HTR-8/SVneo (cell line): ENCODE results near the gene C1QTNF7.
A peak's percentile ranks its signal among the peaks of the same experiment; 100 is the strongest.

Experiments used
- DNase-seq: peaks from one replicate; pipeline ENCODE4 v3.0.0; 2011; ENCODE audit warnings: low spot score, mixed read lengths; ENCODE audit not compliant: insufficient read length
- FAIRE-seq: peaks from 2 replicates; lab custom pipeline; 2011; peaks lifted over from hg19 to GRCh38; lab: Jason Lieb, UNC

Gene C1QTNF7

DNA sequence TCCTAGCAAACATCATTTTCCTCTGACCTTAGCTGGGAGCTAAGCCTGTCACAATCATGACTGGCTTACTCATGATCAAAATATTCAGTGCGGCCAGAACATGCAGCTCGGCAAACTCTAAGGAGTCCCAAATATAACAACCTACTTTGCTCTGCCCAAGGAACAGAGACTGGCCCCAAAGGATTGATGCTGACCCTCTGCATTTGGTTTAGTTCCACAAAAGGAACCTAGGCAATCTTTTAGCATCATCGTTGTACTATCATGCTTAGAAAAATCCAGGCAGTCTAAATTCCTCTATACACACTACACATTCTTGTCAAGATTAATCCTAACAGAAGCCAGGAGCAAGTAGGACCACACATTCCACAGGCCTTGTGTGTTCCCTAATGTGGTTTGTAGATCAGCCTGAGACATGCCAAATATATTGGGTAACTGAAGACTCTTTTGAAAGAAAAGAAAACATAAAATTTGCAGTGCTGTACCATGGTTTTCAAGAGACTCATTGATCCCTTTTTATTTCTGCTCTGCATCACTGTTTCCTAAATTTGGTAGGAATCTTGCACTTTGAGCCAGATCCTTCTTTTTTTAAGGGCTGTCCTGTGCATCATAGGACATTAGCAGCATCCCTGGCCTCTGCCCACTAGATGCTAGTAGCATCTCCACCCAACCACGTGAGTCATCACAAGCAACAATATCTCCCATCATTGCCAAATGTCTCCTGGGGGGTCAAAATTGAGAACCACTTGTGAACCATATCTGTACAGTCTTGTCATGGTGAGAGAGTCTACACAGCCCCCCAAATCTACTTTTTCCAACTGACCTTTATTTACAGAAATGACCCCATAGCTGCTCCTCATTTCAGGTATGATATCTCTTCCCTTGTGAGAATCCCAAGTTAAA is 24.3 kb downstream of the C1QTNF7 start:
- FAIRE-seq (peak; percentile 67), DNase-seq (peak; percentile 51)

DNA sequence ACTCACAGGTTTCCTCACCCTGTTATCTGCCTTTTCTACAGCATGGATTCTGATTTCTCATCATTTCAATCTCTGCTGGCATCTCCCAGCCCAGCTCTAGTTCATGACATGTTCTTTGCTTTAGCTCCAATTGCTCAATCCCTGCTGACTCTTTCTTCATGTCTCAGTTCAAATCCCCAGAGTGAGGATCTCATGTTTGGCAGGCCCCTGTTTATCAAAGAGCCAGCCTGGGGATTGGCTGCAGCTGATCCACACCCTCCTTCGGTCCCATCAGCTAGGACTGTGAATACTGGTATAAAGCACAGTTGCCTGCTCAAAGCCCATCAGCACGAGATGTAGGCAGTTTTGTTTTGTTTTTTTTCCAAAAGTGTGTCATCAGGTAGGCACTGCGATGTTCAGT is 27.5 kb downstream of the C1QTNF7 start:
- no peak for DNase-seq
- no peak for FAIRE-seq

DNA sequence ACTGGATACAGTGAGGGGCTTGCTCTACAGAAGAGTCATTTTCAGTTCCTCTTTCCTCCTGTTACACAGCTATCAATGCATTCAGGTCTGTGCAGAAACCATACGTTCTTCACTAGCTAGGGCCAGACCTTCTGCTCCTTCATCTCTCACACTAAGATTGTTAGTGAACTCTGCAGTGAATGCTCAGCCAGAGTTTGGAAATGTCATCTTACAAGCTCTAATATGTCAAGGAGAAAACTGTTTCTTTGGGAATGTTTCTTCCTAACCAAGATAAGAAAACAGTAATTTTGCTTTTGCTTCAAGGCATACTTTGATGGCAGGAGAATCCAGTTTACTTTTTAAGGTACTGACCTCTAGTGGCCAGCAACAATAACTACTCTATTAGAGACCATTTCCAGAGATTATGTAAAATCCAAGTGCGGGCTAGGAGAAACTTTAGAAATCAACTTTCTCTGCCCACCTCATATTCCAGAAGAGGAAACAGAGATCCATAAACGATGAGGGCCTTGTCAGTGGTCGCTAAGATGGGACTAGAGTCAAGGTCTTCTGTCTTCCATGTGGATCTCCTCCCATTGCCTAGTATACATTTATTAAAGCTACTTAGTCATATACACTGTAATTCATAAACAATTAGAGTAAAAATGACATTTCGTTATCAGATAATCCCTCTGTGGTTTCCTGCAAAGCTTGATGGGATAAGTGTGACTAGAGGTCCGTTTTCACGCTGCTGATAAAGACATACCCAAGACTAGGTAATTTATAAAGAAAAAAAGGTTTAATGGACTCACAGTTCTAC is 29.8 kb downstream of the C1QTNF7 start:
- peak; percentile 41 for DNase-seq
- FAIRE-seq, result no peak

DNA sequence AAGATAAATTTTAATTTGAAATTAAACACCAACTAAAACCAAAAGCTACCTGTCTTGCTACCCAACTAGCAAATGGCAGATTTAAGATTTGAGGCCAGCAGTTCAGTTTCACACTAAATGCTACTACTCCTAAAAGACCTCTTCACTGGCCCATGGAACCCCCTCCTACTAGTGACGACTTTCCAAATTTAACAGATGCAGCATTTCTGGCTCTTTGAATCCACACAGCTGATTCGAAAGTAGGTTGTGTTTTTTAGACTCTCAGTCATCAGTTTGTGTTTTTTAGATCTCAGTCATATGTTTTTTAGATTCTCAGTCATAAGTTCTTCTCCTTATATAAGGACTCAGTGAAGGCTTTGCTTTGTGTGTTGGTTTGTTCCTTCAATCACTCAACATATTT is 30.8 kb downstream of the C1QTNF7 start:
- DNase-seq (no peak), FAIRE-seq (no peak)

DNA sequence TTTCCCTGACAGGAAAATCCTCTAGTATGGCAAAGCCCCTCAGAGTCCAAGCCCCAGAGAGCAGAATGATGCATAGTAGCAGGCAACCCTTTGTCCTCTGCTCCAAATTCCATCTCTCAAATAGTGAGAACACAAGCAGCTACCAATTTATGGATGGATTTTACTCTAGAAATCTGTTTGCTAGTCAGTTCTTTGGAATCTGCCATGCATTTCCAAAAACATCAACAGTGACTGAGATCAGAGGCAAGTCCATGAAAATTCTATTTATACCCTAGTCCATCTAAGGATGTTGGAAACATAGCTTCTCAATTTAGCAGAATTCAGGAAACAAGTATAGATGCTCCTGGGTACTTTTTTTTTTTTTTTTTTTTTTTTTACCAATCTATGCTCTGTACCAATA is 31.9 kb downstream of the C1QTNF7 start:
- FAIRE-seq, result no peak
- DNase-seq, result no peak

DNA sequence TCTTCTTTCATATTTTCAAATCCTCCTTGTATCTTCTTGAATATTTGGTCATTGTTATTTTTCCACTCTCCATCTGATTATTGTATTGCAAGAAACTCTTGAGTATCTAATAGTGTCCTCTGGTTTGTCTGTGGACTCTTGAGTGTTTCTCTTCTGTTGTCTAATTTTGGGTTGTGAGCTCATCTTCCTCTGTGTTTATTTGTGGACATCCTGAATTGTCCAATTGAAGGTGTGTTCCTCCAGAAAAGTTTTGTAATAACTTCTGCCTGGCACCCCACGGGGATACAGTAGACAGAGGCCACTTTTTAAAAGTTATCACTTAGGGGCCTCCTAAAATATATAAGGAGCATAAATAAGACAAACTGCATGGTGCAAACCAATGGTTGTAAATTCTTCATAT is 38.8 kb downstream of the C1QTNF7 start:
- FAIRE-seq, result no peak
- no peak for DNase-seq

DNA sequence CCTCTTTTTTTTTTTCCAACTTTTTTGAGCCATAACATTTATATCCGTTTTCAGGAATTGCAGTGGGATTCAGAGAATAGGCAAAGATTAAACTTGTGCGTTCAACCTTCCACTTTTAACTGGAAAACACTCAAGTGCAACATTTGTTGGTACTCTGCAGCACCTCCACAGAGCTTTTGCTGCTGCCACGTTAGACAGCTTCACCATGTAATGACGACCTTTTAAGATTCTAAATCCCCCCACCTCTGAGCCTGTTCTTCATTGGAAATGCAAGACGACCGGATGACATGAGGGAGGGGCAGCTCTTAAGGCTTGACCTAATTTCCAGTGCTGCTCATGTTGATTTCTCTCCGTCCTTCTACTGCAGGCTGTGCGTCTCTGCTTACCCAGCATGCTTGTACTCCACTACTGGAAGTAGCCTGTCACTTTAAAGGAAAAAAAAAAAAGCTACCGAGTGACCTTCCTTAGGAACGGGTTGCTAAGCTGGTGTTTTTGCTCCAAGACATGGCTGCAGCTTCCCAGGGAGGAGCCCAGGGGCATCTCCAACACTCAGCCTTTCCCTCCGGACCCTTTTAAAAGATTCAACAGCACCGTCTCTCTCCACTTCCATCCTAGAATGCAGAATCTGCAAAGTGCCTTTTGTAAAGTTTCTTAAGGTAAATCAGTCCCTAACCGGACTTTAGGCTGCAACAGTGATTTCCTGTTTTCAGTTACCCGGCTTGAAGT is 41.7 kb downstream of the C1QTNF7 start, which contains the start of gene CC2D2A:
Gene CC2D2A (plus strand): TSS at position 481 of the 726 bp plus-strand sequence. CDS start 6,051 bp downstream, outside the sequence.
- no peak for FAIRE-seq

DNA sequence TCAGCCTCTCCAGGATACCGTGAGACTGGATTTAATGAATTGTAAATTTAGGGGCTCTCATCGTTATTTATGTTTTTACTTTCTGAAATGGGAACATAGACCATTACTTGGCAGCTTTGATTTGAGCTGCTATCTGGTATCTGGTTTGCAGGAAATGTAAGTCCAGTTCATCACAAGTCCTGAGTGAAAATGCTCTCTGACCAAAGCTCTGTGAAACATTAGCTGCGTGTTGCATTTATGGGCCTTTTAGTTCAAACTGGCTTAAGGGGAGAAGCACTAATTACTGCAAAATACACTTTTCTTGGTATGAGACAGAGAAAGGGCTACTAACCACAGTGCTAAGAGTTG is 42.3 kb downstream of the C1QTNF7 start:
- FAIRE-seq (no peak), DNase-seq (no peak)

More for the DNA sequence above, 41.7 kb downstream of the C1QTNF7 start, which contains the start of gene CC2D2A:
- peak; percentile 33 for DNase-seq

DNA sequence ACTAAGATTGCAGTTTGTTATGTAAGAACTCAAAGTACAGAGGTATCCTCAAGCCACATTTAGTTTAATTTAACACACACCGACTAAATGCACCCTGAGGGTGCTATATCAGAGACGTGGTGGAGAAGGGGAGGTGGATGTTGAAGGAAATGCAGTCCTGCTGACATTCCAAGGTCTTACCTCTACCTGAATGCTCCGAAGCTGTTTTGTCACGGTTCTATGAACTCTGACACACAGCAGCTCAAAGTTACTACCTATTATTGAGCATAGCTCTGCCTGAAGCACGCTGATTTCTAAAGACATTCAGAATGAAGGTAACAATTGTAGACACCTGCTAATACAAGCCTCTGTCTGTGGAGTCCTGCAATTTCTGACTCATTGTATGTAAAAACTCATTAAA is 48.6 kb downstream of the C1QTNF7 start:
- no peak for DNase-seq
- FAIRE-seq, result no peak

DNA sequence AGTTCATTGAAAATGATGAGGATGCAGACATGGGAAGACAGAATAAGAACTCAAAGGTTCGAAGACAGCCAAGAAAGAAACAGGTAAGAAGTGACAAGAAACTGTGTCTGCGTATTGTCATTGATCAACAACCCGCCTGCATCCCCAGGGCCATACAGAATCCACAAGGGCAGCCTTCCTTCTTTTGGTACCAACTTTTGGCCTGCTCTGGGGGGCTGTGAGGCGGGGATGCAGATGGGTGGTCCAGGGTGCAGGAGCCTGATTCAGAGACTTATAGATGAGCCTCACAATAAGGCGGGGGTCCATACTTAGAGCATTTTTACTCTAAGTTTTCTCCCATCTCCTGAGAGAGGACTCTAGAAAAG is 50.9 kb downstream of the C1QTNF7 start:
- no peak for DNase-seq
- FAIRE-seq, result no peak

DNA sequence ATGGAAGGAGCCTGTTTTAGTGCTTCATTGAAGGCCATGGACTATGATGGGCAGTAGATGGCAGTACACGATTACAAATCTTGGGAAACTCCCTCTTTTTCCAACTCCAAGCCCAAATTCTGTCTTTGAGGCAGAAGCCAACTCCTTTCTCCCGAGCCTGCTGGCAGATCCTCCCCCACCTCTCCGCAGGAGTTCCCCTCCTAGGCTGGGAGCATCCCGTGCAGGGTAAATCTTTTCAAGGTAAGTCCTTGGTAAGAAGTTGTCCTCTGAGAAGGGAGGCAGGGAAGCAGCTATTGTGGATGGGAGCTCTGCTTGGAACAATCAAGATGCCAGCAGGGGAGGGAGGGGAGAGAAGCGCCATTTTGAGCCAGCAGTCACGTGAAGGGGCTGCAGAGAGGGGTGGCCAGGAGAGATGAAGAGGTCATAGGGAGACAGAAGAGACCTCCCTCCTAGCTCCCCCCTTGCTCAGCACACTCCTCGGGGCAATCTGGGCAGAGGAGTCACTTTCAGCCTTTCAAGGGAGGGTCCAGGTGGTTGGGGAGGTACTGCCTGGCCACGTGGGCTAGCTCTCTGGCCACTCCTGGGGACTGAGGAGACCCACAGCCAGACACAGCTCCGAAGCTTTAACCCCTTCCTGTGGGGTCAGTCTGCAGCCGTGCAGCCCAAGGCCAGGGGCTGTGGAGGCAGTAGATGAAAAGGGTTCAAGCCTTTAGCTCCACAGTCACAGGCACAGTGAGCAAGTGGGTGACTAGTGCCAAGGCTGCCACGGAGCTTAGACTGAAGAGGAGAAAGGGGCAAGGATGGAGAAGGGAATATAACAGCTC is 51.5 kb downstream of the C1QTNF7 start:
- FAIRE-seq (peak; percentile 86), DNase-seq (peak; percentile 72)

DNA sequence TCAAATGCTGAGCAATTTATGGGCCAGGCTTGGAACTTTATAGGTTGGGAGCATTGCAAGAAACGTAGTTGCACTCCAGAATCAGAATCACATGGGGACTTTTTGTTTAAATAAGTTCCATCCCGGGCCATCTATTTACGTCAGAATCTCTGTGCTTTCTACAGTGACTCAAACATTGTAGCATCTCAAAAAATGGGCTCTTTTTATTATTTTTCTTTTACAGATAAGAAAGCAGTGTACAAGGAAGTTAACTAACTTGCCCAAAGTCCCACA is 52.0 kb downstream of the C1QTNF7 start:
- FAIRE-seq (no peak), DNase-seq (no peak)

DNA sequence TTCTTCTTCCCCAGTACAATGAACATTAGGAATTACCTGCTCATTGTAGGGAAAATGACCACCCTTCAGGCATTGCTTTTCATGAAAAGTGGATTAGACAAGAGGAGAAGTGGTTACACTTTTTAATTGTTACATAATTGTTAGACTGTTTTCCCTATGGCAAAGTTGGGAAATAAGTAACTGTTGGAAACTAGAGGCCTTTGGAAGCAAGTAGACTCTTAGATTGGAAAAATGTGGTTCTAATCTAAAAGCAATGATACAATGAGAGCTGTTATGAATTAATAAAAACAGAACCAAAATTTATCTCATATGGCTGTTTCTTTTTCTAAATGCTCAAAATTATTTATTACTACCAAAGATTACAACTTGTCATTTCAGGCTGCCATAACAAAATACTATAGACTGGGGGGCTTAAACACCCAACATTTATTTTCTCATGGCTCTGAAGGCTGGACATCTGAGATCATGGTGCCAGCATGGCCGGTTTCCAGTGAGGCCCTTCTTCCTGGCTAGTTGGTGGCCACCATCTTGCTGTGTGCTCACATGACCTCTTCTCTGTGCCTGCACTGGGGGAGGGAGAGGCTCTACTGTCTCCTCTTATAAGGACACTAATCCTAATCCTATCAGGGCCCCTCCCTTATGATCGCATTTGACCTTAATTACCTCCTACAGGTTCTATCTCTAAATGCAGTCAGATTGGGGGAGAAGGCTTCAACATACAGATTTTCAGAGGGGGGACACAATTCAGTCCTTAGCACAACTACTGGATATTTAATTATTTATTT is 54.3 kb downstream of the C1QTNF7 start:
- no peak for FAIRE-seq
- no peak for DNase-seq

DNA sequence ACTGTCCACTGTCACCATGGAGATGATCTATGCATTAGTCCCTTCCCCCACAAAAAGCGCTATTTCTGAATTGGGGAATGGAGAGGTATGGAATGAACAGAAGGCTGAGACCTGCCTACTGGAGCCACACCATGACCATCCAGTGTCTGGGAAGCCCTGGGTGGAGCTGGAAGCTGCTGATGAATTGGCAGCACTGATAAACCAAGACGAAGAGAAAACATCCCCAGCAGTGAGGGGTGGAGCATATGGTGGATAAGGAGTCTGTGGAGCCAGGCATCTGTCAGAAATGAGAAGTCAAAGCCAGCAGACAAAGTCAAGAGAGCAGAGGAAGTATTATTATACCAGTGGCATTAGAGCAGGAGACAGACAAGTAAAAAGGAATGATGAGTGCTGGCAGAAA is 55.0 kb downstream of the C1QTNF7 start:
- DNase-seq (no peak), FAIRE-seq (no peak)

DNA sequence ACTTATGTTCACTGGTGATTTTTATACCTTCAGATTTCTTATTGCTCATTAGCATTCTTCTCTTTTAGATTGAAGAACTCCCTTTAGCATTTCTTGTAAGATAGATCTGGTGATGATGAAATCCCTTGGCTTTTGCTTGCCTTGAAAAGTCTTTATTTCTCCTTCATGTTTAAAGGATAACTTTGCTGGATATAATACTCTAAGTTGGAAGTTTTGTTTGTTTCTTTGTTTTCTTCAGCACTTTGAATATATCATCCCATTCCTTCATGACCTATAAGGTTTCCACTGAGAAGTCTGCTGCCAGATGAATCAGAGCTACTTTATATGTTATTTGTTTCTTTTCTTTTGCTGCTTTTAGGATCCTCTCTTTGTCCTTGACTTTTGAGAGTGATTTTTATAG is 60.3 kb downstream of the C1QTNF7 start:
- FAIRE-seq (no peak), DNase-seq (no peak)

DNA sequence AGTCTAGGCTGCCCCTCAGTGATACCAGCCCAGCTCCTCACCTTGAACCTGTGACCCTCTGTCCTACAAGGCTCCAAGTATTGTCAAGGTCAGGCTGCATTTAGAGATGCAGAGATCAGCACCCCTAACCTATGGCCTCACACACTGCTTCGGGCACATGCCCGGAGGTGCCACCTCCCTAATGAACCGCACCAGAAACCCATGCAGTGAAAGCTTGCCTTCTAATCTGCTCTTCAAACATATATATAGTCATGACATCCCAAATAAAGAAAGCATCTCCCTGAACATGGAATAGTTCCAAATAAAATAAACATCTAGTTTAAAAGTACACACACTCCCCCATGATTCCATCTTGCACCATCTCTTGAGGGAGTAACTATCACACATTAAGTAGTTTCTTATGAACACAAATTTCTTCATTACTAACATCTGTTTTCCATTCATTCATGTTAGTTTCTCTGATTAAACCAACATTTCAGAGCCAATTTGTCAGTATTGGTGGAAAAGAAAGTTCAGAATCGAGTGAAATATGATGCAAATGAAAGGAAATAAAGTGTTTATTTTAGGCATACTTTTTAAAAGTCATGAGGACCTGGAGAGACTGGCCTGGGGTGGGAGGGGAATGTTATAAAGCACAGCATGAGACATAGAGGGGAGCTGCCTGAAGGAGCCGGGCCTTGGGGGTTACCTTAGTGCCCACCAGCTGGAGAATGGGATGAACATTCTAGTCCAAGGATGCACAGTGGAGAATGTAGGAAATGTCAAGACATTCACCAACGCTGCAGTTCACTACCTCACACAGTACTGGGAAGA is 61.0 kb downstream of the C1QTNF7 start:
- FAIRE-seq (no peak), DNase-seq (no peak)

DNA sequence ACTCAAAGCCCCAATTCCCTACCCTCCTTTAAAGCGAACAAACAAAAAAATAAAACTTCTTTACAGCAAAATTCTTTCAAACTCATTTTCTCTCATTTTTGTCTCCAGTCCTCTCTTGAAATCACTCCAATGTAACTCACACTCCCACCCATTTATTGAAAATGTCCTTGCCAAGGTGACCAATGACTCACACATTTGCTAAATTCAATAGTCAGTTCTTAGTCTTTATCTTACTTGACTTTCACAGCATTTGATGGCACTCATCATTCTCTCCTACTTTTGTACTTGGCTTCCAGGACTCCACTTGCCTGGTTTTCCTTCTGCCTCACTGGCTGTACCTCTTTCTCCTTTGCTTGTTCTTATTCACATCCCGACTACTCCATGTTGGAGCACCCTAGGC is 61.7 kb downstream of the C1QTNF7 start:
- FAIRE-seq, result no peak
- DNase-seq, result no peak

DNA sequence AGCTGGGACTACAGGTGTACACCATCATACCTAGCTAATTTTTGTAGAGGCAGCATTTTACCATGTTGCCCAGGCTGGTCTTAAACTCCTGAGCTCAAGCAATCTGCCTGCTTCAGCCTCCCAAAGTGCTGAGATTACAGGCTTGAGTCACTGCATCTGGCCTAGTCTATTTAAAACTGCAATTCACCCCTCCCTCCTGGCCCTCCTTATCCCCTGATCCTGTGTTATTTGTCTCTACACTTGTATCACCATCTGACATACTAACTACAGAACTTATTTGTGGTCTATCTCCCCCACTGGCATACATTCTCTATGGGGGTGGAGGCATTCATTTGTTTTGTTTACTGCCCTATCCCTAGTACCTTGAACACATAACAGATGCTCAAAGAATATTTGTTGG is 65.6 kb downstream of the C1QTNF7 start:
- DNase-seq, result no peak
- FAIRE-seq, result no peak

DNA sequence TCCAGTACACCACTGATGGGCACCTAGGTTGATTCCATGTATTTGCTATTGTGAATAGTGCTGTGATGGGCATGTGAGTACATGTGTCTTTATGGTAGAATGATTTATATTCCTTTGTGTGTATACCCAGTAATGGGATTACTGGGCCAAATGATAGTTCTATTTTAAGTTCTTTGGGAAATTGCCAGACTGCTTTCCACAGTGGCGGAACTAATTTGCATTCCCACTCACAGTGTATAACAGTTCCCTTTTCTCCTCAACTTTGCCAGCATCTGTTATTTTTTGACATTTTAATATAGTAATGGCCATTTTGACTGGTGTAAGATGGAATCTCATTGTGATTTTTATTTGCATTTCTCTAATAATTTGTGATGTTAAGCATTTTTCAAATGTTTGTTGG is 67.8 kb downstream of the C1QTNF7 start:
- DNase-seq (no peak), FAIRE-seq (no peak)
